B cell (primary cell): ENCODE measurements around the gene ADAMTS17.

Experiments used
- CTCF ChIP-seq: fragments of 200-600 bp; IDR thresholded peaks from one replicate; pipeline ENCODE4 v1.8.0; 2022; ENCODE audit warnings: antibody characterized with exemption, mild to moderate bottlenecking
- EZH2 ChIP-seq: IDR thresholded peaks from 2 replicates; pipeline ENCODE4 v1.6.1; 2012; ENCODE audit warnings: borderline replicate concordance, low read depth, mild to moderate bottlenecking, moderate library complexity, low read length; ENCODE audit not compliant: insufficient read depth, poor library complexity, severe bottlenecking

DNA sequence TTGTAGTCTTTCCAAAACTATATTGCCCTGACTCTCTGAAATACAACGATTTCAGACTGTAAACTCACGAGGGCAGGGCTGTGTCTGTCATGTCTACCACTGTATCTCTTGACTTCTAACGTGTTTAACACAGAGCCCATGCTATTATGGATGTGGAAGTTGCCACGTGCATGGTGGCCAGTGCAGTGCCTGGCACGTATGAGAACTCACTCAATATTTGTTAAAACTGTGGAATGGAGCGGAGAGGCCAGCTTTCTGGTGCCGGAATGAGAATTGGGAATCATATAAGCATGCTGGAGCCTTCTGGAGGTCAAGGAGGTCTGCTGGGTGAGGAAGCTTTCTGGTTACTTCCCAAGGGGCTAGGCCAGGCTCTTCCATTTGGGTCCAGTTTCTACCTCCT is 387.9 kb downstream of the ADAMTS17 start:
- no peak for TF ChIP-seq CTCF
- no peak for TF ChIP-seq EZH2
